Coronary artery (tissue), 2 donors: ENCODE data around the gene PKP1.

Experiments used
- DNase-seq: peaks from one replicate; pipeline ENCODE4 v3.0.0-alpha.2; 2017; ENCODE audit warnings: low spot score
- H3K27ac ChIP-seq, 2 donors: fragments of 200-600 bp; sonication (generic); one replicate each; pipeline ENCODE4 v1.5.1; 2016 to 2019
- H3K4me3 ChIP-seq: fragments of 200-600 bp; sonication (generic); 2 replicates; pipeline ENCODE4 v1.5.1; 2016; ENCODE audit warnings: mild to moderate bottlenecking, moderate library complexity
- CTCF ChIP-seq: fragments of 200-600 bp; sonication (generic); IDR thresholded peaks from one replicate; pipeline ENCODE4 v1.5.1; 2019; ENCODE audit warnings: antibody characterized with exemption

The PKP1 gene

GRCh38 chr1:201300641-201301040, 17.3 kb downstream of the PKP1 start:
- no peak for DNase-seq
- Histone ChIP-seq H3K4me3 (no peak overlapping the region), H3K27ac (no peak overlapping the region)
- TF ChIP-seq CTCF: no peak

- Histone ChIP-seq H3K27ac (no peak overlapping the region), H3K4me3 (no peak overlapping the region)
- DNase-seq: no peak
- TF ChIP-seq CTCF: no peak
These were observed 19.2 kb downstream of the PKP1 start for GRCh38 chr1:201302163-201303152.

- TF ChIP-seq CTCF: no peak
- no peak overlapping the region for H3K27ac ChIP-seq
- H3K4me3 ChIP-seq: no peak overlapping the region
- no peak for DNase-seq
These were observed 20.8 kb downstream of the PKP1 start for GRCh38 chr1:201304126-201304525.

- no peak overlapping the region for H3K27ac ChIP-seq
- no peak for TF ChIP-seq CTCF
- no peak overlapping the region for H3K4me3 ChIP-seq
- no peak for DNase-seq
These were observed 22.5 kb downstream of the PKP1 start for GRCh38 chr1:201305815-201306214.

GRCh38 chr1:201307231-201307630, 23.9 kb downstream of the PKP1 start:
- Histone ChIP-seq H3K27ac (no peak overlapping the region), H3K4me3 (no peak overlapping the region)
- DNase-seq: no peak
- TF ChIP-seq CTCF: no peak

GRCh38 chr1:201307760-201308499, 24.6 kb downstream of the PKP1 start:
- no peak overlapping the region for H3K27ac ChIP-seq
- DNase-seq: no peak

More at GRCh38 chr1:201307760-201308499, 24.6 kb downstream of the PKP1 start:
- no peak for TF ChIP-seq CTCF
- no peak overlapping the region for H3K4me3 ChIP-seq
